Measurements from ENCODE around the gene CSNK1E. TPM values are rescaled to one million over a fixed set of nuclear protein-coding genes. Genes with fewer than 3 reads are reported as not detected.

CSNK1E gene
- total RNA-seq, 1 experiment from 2014 or later = 134 TPM

DNA sequence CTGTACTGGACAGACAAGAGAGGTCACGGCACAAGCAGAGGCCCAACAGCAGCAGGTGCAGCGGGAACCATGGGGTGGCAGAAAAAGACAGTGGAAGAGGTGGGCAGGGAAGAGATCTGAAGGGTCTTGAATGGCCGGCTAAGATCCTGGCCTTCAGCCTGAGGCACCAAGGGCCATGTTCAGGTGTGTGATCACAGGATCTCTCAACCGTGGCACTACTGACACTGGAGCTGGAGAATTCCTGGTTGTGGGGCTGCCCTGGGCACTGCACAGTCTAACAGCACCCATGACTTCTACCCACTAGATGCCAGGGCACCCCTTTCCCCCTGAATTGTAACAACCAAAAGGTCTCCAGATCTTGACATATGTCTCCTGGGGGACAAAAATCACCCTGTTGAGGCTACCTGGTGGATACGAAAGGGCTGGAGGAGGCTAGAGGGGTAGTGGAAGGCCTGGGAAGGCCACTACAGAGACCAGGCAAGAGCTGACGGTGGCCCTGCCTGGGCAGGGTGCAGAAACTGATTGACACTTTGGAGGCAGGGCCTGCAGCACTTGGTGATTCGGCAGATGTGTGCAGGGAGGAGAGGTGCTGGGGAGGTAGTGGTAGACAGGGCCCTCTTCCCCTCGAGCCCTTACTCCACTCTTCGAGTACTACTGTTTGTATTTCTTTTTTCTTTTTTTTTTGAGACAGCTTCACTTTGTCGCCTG, 8.3 kb downstream of the CSNK1E start:
- no peak for DNase-seq (ENCODE audit: low read depth)

DNA sequence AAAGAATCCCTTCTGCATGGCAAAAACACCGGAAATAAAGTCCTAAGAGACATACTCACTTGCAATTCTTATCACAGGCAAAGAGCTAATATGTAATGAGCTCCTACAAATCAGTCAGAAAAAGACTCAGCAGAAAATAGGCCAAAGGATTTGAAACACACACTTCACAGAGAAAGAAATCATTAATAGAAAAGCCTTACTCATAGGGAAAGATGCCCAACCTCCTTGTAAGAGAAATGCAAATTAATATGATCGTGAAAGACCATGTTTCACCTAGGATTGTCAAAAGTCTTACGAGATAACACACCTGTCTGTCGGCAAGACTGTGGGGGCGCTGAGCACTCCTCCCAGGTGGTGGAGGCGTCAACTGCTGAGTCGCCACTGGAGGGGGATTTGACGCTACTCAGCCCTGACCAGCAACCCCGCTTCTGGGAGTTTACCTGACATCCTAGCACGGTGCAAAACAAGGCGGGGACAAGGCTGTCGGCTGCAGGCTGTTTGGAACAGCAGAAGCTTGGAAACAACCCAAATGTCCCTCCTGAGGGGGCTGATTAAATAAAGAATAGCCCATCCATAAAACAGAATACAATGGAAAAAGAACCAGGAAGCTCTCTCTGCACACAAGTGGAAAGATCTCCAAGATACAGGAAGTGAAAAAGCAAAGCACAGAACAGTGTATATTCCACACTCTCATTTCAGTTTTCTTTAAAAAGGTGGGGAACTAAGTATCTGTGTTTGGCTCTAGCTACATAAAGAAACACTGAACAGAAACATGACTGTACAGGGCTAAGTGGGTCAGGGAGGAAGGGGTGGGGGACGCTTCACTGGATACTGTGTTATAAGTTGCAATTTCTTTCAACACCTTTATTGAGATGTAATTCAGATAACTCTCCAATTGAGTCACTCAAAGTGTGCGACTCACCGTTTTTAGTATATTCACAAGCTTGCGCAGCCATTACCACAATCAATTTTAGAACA, 11.5 kb downstream of the CSNK1E start:
- peak; percentile 50 for DNase-seq (ENCODE audit: low read depth)

DNA sequence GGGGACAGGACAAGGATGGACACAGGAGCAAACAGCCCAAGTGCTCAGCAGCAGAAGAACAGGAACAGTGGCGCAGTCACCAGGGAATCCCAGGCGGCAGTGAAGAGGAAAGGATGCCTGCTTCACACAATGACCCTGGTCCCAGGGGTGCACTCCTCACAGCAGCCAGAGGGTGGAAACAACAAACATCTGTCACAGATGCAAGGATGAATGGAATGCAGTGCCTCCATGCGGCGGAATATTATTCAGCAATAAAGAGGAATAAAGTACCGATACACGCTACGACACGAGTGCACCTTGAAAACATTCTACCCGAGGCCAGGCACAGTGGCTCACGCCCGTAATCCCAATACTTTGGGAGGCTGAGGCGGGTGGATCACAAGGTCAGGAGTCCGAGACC, 12.7 kb downstream of the CSNK1E start:
- DNase-seq (ENCODE audit: low read depth) = no peak

DNA sequence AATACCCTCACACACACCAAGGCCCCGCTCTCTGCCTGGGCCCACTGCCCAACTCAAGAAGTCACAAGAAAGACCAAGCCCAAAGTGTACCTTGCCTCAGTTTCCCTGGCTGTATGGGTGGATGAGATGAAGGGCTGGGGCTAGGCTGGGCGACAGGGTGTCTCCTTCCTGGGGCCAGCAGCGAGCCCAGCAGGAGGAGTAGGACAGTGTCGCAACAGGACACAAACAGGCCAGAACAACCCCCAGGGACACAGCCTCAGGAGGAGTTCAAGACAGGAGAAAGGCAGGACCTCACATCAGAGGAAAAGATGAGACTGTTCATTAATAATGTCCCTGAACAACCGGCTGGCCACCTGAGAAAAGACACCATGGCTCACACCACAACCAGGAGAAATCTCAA, 13.3 kb downstream of the CSNK1E start:
- no peak for DNase-seq (ENCODE audit: low read depth)

DNA sequence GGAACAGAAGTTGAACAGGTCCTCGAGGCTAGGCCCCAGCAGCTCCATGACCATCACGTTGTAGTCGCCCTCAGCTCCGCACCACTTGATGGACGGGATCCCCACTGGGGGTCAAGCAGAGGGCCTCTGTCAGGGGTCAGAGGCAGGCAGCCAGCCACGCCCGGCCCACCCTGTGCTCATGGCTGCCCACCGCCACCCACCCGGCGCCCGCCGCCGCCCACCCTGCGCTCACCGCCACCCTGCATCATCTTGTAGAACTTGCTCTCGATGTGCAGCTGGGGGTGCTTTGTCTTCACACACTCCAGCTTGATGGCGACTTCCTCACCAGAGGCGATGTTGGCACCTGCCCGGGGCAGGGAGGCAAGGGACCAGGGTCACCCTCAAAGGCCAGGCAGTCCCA, 14.3 kb downstream of the CSNK1E start:
- DNase-seq (ENCODE audit: low read depth) = no peak

DNA sequence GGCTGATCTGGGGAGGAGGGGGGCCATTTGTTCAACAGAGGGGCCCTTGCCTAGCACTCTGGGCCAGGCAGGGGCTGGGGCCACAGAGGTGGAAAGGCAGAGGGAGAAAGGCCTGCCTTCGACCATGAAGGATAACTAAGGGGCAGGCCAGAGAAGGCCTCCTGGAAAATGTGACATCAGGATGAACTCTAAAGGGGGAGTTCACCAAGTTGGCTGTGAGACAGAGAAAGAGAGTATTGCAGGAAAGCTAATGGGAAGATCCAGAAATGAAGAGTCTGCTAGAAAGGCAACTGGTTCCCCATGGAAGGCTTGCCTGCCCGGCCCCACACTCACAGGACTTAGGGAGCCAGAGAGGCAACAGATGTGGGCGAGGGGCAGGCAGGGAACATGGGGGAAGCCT, 16.3 kb downstream of the CSNK1E start:
- DNase-seq (ENCODE audit: low read depth) = no peak

DNA sequence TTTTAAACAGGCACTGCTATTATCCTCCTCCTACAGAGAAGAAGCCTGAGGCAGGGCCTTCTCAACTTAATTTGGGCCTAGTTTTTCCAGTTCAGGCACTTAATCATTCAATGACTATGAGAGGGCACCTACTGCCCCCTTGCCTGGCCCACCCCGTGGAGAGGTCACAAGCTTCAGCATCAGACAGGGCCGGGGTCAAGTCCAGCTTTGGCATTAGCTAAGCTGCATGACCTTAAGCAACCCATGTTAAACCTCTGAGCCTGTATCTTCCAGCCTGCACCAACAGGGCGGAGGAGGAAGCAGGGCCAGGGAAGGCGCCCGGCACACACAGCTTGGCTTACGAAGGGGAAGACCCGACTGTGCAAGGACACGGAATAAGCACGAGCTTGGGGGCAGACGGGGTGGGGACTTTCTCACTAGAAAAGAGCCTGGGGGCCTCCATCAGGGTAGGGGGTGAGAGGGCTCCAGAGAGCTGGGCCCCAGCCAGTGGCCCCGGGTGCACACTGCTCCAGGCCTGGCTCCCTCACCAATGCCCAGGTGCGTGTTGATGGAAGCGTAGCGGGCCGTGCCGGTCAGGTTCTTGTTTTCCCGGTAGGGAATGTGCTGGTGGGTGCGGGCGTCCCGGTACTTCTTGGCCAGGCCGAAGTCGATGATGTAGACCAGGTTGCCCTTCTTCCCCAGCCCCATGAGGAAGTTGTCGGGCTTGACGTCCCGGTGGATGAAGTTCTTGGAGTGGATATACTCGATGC, 16.9 kb downstream of the CSNK1E start:
- no peak for DNase-seq (ENCODE audit: low read depth)

DNA sequence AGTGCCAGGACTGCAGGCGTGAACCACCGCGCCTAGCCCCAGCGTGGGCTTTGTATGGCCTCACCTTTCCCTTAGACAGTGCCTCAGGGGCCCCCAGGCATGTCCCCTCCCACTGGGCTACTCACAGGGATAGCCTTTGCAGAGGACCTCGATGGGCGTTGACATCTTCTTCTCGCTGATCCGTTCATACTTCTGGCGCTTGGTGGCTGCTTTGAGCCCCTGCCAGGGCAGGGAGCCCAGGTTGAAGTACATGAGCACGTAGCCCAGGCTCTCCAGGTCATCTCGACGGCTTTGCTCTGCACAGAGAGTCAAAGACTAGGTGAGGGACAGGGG, 17.5 kb downstream of the CSNK1E start:
- DNase-seq (ENCODE audit: low read depth) = no peak

DNA sequence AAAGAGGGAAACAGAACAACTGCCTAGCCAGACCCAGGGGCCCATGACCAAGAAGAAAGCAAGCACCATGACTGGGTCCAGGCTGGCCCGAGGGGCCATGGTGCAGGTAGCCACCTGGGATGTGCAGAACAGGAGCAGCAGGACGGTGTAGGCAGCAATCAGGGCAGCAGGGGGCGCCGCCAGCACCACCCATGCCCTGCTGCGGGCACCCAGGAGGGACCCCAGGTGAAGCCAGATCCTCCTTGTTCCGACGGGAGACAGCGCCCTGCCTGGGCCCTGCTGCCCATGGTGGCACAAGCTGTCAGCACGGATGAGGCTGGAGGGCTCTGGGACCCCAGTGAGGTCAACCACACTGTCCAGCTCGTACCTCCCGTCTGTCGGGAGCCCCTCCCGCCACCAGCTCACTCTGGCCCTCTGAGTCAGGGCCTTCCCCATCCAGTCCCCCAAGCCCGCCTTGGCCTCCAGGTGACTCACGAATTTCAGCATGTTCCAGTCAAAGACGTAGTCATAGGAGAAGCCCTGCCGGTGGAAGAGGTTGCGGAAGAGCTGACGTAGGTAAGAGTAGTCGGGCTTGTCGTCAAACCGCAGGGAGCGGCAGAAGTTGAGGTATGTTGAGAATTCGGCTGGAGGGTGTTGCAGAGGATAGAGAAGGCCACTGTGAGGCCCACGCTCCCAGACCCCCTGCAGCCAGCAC, 18.8 kb downstream of the CSNK1E start:
- DNase-seq (ENCODE audit: low read depth) = no peak

DNA sequence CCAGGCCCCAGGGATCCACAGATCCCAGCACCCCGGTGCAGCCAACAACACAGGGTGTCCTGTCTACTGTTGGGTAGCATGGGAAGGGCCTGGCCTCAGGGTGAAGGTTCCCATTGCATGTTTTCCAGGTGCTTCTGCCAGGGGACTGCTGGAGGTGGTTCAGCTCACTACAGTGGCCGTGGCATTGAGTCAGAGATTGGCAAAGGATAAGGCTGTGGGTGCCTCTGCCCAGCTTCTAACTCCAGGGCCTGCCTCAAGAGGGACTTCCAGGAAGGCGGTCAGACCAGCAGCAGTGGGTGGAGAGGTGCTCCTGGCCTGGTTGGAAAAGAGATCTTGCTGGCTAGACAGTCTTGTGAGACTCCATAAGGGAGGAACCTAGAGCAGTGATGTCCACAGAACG, 20.9 kb downstream of the CSNK1E start:
- DNase-seq (ENCODE audit: low read depth) = no peak

DNA sequence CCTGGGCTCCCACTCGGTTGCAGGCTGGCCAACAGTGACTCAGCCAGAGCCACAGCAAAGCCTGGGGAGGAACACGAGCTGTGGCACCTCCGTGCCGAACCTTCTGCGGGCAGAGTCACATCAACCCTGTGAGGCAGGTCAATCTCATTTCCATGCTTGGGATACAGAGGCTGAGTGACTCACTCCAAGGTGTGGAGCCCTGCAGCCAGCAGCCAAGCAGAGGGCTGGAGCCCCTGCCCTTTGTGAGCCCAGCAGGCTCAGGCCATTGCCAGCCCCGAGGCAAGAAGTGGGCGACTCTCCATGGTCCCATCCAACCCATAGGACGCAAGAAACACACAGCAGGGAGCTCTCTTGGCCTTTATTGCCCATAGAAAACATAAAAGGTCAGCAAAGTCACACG, 21.4 kb downstream of the CSNK1E start:
- DNase-seq (ENCODE audit: low read depth) = no peak

DNA sequence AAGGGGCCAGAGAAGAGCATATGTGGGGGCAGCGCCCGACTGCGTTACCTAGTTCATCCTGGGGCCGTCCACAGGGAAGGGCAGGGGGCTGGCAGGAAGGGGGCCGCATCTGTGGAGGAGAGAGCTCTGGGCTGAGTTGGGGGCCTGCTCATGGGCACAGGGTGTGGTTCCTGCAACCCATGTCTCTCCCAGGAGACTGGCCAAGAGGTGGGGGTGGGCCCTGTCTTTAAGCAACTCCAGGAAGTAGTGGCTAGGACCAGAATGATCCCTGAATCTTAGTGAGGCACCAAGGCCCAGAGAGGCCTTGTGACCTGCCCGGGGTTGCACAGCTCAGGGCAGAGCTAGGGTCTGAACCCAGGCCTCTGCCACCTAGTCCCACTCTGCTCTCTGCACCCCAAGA, 21.9 kb downstream of the CSNK1E start:
- DNase-seq (ENCODE audit: low read depth) = no peak

DNA sequence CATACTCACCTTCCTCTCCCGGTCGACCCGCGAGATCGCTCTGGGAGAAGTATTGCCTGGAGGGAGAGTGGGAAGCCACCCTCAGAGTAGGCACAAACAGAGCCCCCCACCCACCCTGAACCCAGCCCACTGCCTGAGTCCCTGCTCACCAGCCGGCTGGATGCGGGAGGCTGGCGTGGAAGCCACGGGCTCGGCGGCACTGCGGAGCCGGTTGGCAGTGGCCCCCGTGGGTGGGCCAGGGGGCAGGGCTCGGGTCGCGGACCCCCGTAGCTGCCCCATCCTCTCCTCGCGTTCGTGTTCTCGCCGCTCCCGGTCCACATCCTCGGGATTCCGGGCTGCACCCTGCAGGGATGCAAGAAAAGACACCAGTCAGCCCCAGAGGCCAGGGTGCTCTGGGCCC, 23.0 kb downstream of the CSNK1E start:
- DNase-seq (ENCODE audit: low read depth) = no peak

DNA sequence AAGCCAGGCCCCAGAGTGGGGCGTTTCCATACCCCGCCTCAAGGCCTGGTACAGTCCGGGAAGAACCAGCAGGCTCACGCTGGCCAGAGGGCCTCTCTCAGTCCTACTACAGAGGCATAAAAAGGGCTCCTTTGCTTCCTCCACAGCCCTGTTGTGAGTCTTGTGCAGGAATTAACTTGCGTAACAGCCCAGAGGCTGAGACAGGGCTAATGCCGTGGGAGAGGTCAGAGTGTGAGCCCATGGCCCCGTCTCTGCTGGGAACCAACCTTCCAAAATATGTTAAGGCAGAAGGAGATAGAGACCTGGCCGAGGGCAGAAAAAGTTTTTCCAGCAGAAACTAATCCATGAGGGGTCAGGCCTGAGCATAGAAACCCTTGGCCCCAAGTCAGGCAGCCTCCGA, 24.5 kb downstream of the CSNK1E start:
- no peak for DNase-seq (ENCODE audit: low read depth)

DNA sequence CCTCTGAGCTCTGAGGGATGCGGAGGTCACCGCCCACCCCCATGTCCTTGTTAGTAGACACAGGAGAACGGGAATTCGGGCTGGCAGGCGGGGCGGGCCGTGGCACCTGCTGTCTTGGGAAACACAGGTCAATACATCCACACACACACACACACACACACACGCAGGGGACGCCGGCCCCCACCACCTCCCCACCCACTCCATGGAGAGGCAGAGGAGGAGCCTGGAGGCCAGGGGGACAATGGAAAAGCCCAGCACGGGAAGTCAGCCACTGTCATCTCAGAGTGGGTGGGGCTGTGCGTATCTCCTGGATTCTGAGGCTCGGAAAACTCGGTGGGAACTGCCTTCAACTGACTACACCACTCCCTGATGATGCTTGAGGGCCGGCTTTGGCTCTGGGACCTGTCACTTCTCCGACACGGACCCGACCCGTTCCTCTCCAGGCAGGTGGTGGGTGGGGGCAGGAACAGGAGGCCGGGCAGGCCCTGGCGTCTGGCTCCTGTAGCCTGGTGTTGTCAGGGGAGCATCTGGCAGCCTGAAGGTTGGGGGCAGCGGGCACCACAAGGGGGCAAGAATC, 25.9 kb downstream of the CSNK1E start:
- no peak for DNase-seq (ENCODE audit: low read depth)

DNA sequence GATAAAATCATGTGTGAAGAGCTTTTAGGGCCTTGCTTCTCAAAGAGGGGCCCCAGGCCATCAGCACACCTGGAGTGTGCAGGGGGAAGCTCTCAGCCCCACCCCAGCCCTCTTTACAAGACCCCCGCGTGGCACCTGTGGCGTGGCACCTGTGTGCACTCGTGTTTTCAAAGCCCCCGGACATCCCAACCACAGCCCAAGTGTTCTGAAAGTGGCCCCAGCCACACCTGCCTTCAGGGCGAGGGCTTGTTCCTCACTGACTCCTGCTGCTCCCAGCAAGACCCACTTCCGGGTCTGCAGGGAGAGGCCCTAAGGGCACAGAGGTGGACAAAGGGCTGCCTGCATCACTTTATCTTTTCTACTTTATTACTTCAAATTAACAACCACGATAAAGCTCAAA, 26.9 kb downstream of the CSNK1E start:
- no peak for DNase-seq (ENCODE audit: low read depth)

DNA sequence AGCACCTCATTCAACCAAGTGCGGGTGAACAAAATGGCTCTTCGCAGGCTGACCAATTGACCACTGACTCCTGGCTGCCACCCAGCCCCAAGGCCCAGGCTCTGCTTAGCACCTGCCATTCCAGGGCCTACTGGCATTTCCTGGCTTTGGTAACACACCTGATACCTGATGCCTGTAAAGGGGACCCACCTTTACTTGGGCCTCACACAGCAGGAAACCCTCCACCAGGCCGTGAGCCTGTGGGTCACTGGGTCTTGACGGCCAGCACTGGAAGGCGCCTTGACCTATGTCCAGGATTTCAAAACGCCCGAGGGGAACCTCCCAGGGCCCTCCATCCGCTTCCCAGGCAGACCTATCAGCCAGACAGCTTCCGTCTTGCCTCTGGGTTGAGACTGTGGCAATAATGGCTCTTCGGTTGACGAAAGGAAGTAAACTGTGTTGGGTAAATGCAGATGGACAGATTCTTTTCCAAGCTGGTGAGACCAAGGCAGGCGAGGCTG, 27.6 kb downstream of the CSNK1E start:
- no peak for DNase-seq (ENCODE audit: low read depth)

DNA sequence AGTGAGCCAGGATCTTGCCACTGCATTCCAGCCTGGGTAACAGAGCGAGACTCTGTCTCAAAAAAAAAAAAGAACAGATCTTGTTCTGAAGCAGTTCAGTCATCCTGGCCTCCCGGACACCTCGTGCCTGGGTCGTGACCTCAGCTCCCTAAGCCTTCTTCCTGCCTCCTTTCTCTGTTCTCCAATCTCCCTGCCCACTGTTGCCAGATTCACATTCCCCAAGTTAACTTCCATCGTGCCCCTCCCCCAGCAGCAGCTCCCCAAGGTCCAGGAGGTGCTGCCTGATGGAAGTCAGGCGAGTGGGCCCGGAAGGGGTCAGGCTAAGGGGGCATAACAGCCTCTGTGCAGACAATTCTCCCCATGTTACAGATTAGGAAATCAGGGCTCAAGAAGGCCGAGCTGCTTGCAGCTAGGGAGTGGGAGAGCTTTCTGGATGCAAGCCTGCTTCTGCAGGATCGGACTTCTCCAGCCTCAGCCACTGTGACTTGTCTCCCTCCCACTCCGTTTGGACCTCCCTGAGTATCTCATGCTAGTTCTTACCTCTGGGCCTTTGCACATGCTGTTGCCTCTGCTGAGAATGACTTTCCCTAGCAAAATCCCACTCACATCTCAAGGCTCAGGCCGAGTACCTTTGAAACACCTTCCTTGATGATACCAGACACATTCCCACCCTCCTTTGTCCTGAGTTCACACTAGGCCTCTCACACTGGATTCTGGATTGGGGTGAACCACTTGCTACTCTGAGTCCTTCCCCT, 30.1 kb downstream of the CSNK1E start:
- DNase-seq (ENCODE audit: low read depth) = no peak

DNA sequence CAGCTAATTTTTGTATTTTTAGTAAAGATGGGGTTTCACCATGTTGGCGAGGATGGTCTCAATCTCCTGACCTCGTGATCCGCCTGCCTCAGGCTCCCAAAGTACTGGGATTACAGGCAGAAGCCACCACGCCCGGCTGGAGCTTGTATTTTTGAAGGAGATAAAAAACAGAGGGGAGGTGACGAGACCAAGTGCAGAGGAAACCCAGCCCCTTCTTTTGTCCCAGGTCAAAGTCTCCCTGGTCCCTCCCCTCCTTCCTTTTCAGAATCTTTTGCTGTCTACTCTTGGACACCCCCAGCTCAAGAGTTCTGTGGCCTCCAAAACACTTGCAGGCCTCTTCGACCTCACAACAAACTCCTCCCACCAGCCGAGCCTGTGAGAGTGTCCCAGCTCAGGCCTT, 32.2 kb downstream of the CSNK1E start:
- DNase-seq (ENCODE audit: low read depth) = no peak

DNA sequence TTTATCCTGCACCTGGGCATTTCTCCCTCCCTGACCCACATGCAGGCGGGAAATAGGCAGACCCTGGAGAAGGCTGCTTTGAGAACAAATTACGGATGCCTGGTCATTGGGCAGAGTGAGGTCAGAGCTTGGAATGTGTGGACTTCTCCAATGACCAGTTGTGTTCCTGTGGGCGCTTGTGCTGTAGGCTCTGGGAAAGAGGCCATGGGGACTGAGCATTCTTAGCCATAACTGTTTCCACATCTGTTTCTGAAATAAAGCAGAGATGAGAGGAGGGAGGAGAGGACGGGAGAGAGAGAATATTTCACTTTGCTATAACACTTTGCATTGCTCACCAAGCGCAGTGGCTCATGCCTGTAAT, 33.2 kb downstream of the CSNK1E start:
- DNase-seq (ENCODE audit: low read depth) = peak; percentile 84

DNA sequence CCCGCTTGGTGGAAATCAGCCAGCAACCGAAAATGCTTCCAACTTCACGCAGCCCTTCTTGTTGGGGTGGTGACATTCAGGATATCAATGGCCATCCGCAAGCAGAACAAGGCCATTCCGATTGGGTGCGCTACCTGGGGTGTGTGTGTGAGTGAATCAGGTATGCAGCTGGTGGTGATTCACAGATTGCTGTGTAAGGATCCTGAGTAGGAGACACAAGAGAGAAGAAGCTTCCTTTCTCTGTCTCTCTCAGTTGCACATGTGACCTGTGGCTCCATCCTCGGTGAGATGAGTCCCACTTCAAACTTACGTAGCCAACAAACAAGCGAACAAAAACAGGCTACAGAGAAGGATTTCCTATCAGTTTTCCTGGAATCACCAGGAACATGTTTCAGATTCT, 34.8 kb downstream of the CSNK1E start:
- no peak for DNase-seq (ENCODE audit: low read depth)

Measured in LHCN-M2 (cell line).